ENCODE results near the gene THADA.

THADA gene

DNA sequence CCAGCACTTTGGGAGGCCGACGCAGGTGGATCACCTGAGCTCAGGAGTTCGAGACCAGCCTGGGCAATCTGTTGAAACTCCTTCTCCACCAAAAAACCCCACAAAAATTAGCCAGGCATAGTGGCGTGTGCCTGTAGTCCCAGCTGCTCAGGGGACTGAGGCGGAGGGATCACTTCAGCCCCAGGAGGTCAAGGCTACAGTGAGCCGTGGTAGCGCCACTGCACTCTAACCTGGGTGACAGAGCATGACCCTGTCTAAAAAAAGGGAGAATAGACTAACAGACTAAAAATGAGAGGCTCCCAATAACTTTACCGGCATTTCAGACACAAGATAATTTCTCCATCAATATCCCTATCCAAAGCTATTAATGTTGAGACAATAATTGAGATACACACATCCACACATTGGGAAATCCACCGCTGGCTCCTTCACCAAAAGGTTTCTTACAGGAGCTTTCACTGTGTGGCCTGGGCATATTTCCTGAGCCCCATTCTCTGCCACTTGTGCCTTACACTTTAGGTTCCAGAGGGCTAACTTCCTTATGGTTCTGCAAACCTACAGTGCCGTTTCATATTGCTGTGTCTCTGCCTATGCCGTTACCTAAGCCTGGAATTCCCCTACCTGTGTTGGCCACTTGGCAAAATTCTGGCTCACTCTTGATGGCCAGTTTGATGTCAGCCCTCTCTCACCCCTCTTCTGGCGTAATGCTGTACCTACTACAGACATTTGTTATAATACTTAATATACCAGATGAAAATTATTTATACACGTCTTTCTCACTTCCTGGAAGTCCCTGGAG lies 253.7 kb downstream of the THADA start:
- no peak for DNase-seq

DNA sequence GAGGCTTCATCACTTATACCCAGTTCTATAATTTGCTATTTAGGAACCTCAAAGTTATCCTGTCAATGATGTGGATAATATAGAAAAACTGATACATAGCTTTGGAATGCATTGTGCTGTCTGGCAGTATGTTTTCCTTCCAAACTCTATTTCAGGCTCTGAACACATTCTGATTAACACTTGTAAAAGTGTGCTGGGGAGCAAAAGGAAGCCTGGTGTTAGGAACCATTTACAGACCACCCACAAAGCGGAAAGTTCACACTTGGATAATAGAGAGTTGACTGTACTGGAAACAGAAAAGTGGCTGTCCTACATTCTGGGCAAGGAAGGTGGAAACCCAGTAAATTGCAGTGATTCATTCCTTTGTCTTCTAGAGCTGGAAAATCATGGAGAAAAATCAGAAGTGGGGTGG lies 254.9 kb downstream of the THADA start:
- no peak for DNase-seq

DNA sequence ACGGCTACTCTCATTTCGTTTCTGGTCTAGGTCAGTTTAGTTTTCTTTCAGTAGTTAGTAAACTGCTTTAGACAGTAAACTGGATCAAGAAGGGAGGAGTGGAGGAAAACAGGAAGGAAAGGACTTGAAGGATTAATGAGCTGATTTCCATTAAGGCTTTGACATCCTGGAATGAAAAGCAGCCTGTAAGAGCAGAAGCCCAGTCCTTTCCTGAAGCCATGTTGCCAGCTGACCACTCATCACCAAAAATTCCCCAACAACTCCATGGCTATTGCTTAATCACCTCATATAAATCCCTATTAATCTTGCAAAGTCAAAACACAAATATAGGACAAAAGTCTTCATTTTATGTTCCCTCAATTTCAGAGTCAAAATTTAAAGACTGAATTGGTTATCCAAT lies 255.8 kb downstream of the THADA start:
- DNase-seq = no peak

- no peak for DNase-seq
Observed at GRCh38 chr2:43333656-43334144, 262.1 kb downstream of the THADA start.

GRCh38 chr2:43333101-43333655 lies 262.7 kb downstream of the THADA start:
- no peak for DNase-seq

- no peak for DNase-seq
Observed at GRCh38 chr2:43332653-43333052, 263.2 kb downstream of the THADA start.

GRCh38 chr2:43331422-43331821 lies 264.4 kb downstream of the THADA start:
- DNase-seq = no peak

GRCh38 chr2:43329637-43330036 lies 266.2 kb downstream of the THADA start:
- DNase-seq = no peak

GRCh38 chr2:43328832-43329231 lies 267.0 kb downstream of the THADA start:
- DNase-seq = no peak

DNA sequence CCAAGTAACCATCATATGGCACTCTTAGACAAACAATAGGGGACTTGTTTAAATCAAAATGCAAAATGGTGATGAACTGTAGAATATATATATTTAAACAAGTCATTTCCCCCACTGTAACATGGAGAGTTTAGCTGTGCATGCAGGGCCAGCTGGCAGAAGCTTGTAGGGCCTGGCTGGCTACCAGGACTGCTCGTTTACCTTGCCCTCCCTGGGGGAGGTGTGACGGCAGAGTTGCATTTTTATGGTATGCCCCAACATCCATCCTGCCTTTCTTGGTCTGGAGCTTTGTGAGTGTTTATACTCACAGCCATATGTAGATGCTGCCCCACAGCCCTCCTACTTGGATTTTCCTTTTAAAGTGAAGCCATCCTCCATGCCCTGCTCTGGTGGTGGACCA lies 267.7 kb downstream of the THADA start:
- DNase-seq = no peak

- DNase-seq = no peak
Observed at GRCh38 chr2:43327119-43327518, 268.7 kb downstream of the THADA start.

GRCh38 chr2:43326101-43326825 lies 269.6 kb downstream of the THADA start:
- DNase-seq = no peak

- no peak for DNase-seq
Observed at GRCh38 chr2:43325107-43325811, 270.6 kb downstream of the THADA start.

DNA sequence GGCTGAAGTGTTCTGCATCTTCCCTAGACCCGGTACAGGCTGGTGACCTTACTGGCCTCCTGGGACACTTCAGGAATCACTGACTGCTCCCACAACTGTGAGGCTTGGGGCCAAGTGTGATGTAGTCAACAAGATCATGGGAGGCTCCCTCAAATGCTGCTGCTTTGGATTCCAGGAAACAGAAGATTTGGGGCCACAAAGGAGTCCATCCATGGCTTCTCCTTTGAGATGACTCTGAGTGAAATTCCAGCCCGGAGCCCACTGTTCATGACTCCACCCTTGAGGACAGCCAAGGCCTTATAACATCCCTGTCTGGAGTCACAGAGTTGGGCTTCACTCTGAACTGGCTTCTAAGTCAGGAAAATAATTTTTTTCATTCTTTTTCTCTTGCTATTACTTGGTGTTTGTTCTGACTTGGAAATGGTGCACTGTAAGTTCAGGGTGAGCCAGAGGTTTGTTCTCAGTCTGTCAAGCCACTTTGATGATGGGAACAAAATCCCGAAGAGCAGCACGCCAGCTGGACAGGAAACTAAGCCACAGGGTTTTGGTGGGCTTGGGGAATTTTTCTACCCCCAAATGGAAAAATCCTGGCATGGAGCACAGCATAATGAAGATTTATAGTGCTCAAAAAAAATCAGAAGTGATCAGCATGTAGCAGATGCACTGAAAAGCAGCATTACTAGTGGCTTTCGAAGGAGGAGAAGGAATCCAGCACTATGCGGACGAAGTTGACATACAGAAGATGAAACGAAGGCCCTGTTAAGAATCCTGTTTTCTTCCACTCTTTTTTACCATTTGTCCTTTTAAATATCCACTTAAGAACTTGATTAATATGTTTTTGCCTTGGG lies 271.4 kb downstream of the THADA start:
- DNase-seq = no peak

DNA sequence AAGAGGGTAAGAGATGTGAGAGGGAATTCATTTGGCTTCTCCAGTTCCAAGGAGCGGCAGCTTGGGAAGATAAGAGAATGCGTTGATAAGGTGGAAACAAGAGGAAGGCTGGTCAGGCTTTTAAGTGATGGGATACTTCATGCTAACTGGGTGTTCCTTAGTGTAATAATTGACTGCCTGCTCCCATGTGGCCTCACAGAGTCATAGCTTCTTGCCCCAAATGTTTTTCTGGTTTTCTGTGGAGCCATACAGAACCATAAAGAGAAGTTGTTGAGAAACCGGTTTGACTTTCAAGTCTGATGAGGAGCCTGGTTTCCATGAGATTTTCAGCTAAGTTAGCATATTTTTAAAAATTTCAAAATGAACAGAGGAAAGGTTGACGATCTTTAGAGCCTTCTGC lies 272.0 kb downstream of the THADA start:
- DNase-seq = no peak

DNA sequence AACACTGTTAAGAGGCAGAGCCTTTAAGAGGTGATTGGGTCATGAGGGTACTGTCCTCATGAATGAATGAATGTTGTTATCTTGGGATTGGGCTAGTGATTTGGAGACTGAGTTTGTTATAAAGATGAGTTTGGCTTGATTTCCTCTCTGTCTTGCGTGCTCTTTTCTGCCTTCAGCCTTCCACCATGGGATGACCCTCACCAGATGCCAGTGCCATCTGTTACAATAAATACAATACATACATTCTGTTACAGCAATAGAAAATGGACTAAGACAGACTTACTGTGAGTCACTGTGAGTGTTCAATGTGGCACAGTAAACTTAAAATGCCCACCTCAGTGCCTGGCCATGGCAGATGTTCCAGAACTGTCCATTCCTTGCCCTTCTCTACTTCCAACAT lies 274.4 kb downstream of the THADA start:
- no peak for DNase-seq

DNA sequence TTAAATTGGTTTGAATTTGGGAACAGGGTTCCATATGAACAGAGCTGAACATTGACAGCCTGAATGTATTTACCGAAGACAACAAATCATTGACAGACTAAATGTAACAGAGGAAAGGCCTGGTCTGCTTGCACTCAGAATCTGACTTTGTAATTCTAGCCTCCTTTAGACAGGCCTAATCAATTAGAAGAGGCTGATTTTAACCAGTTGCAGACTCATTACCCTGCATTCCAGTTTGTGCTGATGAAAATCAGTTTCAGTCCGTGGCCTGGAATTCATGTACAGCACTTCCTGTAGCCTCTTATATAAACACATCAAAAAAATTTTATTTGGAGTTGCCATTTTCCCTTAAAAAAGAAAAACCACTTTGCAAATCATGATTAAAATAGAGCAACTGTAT lies 276.3 kb downstream of the THADA start:
- no peak for DNase-seq

GRCh38 chr2:43318791-43319190 lies 277.0 kb downstream of the THADA start:
- no peak for DNase-seq

GRCh38 chr2:43317680-43318079 lies 278.2 kb downstream of the THADA start:
- no peak for DNase-seq

DNA sequence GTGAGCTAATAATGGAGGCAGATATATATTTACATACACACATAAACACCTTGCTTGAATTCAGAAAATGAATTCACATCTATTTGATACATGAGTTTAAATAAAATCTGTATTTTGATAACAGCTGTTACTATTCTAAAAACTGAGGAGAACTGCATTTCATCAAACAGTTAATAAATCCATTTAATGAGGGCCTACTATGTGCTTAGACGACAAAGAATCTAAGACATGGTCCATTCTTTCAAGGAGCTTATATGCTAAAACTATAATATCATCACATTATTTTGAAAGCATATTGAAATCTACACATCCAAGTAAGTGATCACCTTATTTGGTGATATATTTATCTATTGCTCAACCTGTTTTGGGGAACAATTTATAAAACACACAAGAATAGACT lies 278.6 kb downstream of the THADA start:
- no peak for DNase-seq

DNA sequence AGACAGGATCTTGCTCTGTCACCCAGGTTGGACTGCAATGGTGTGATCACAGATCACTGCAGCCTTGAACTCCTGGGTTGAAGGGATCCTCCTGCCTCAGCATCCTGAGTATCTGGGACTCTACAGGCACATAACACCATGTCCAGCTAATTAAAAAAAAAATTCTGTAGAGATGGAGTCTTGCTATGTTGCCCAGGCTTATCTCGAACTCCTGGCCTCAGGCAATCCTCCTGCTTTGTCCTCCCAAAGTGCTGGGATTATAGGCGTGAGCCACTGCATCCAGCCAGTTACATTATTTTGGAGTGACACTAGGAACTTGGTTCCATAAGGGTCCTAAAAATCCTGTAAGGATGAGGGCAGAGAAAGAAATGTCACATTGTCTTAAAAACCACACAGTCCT lies 280.4 kb downstream of the THADA start:
- DNase-seq = no peak

DNA sequence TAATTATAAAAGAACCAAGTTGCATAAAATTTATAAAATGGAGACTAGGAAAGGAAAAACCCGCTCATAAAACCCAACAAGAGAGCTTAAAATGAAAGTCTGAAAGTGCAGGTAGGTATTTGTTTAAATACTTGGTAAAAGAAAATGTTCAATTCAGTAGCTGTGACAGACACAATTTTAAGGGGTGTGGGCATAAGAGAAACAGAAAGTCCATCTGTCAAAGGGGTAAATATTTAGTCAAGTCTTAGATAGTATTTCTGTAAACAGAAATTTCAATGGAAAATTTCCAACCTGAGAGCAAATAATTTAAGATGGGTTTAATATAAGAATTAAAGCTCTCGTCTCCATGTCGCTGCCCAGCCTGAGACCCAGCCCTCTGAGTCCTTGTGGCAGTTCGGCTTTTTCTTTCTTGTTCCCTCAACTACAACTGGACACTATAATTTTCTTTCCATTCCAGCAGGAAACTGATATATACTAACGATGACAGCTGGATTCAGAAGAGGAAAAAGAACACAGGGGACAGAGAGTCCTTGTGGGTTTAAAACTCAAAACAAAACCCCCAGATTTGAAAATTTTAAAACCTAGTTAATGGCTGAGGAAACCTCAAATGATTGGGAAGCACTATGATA lies 281.4 kb downstream of the THADA start:
- DNase-seq = no peak

All from stimulated activated CD8-positive, alpha-beta memory T cell treated with anti-CD3 and anti-CD28 coated beads, Interleukin-4, amount 100 ng/mL, for 48 hours (primary cell).